ENCODE data around the gene MED12.

DNA sequence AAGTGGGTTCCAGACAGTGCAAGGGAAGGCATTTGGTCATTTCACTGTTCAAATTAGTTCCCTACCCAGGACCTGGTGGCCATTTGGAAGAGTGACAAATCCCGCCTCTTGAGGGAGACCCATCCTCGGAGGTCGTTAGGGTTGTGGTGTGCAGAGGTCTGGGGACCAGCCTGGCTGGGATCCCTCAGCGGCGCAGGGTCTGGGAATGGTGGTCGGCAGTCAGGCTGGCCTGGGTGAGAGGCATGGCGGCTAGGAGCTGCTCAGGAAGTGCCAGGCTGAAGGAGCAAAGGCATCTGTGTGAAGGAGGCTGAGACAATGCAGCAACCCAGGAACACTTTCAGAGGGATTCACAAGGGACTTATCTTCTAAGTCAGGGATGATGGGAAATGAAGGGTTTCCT is 33.0 kb downstream of the MED12 start:
- TF ChIP-seq, protein P1, sequence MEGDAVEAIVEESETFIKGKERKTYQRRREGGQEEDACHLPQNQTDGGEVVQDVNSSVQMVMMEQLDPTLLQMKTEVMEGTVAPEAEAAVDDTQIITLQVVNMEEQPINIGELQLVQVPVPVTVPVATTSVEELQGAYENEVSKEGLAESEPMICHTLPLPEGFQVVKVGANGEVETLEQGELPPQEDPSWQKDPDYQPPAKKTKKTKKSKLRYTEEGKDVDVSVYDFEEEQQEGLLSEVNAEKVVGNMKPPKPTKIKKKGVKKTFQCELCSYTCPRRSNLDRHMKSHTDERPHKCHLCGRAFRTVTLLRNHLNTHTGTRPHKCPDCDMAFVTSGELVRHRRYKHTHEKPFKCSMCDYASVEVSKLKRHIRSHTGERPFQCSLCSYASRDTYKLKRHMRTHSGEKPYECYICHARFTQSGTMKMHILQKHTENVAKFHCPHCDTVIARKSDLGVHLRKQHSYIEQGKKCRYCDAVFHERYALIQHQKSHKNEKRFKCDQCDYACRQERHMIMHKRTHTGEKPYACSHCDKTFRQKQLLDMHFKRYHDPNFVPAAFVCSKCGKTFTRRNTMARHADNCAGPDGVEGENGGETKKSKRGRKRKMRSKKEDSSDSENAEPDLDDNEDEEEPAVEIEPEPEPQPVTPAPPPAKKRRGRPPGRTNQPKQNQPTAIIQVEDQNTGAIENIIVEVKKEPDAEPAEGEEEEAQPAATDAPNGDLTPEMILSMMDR (IDR thresholded peaks at IDR 0.05; ENCODE audit: low read length), result no peak
- TF ChIP-seq EZH2 (optimal IDR thresholded peaks at IDR 0.05; ENCODE audit: low read depth, low read length) (no peak), EZH2phosphoT487 (IDR thresholded peaks at IDR 0.05; ENCODE audit: low read length) (no peak)
